HFFc6 (cell line): ENCODE measurements around the gene ARHGEF7. TPM values are rescaled to one million over a fixed set of nuclear protein-coding genes. Genes with fewer than 3 reads are reported as not detected.

Experiments used
- DNase-seq: peaks from one replicate; pipeline ENCODE4 v3.0.0-alpha.2; 2018
- H3K27ac Mint-ChIP-seq: 2 replicates; pipeline ENCODE4 v1.8.0; 2020; ENCODE audit warnings: mild to moderate bottlenecking, mixed read lengths
- H3K27me3 Mint-ChIP-seq: 2 replicates; pipeline ENCODE4 v1.8.0; 2021; ENCODE audit warnings: mild to moderate bottlenecking, moderate library complexity, mixed read lengths; ENCODE audit not compliant: insufficient read depth
- H3K36me3 Mint-ChIP-seq: 2 replicates; pipeline ENCODE4 v1.8.0; 2021; ENCODE audit warnings: low read depth, mixed read lengths
- H3K4me1 Mint-ChIP-seq: 2 replicates; pipeline ENCODE4 v1.8.0; 2020; ENCODE audit warnings: low read depth, mixed read lengths
- H3K4me3 Mint-ChIP-seq: 2 replicates; pipeline ENCODE4 v1.8.0; 2020; ENCODE audit warnings: mild to moderate bottlenecking, moderate library complexity, mixed read lengths
- H3K9me3 Mint-ChIP-seq: 2 replicates; pipeline ENCODE4 v1.8.0; 2020; ENCODE audit warnings: mild to moderate bottlenecking, mixed read lengths
- total RNA-seq, 6 experiments: library from RNA; stranded (reverse); fragmentation: NEBNext Ultra II Directional; extraction: Animal tissue kit (Norgen Biotek cat#: 25700); gene quantifications; 2 replicates in 1 of 6; 3 replicates in 5 of 6; pipeline ENCODE4 v1.2.3, GENCODE V29; 2021
- TF ChIP-seq, protein P1 (sequence below): fragments of 200-600 bp; sonication (generic); IDR thresholded peaks from 2 replicates; pipeline ENCODE4 v1.5.0; 2021; ENCODE audit warnings: antibody characterized with exemption, mild to moderate bottlenecking

ARHGEF7 gene
- total RNA-seq, 6 experiments from 2014 or later = 32.3 to 38.1 (median 35.0) TPM

DNA sequence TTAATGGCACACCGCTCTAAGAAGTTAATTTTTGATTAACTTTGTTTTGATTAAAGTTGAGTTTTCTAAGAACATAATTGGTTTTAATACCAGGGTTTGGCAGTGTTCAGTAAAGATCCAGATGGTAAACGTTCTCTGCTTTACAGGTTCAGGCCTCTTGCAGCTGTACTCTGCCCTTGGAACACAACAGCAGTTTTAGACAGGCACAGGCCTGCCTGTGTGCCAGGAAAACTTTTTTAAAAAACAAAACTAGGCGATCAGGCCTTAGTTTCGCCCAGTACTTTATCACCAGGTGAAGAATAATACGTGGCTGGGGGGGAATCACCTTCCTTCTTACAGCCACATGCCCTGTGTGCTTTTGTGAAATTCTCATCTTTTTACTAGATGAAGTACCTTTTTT is 167.3 kb downstream of the ARHGEF7 start:
- Mint-ChIP-seq H3K4me1 (peaks cover 29% of the 10 kb centered on the region), H3K36me3 (peaks cover 30% of the 10 kb centered on the region), H3K4me3 (no peak overlapping the region), H3K27me3 (no peaks in the 10 kb centered on the region; the same call in 1 of the 2 replicates), H3K9me3 (no peaks in the 10 kb centered on the region), H3K27ac (peak overlapping the region; percentile 91; the same call in 1 of the 2 replicates)
- no peak for DNase-seq
- TF ChIP-seq, protein P1, sequence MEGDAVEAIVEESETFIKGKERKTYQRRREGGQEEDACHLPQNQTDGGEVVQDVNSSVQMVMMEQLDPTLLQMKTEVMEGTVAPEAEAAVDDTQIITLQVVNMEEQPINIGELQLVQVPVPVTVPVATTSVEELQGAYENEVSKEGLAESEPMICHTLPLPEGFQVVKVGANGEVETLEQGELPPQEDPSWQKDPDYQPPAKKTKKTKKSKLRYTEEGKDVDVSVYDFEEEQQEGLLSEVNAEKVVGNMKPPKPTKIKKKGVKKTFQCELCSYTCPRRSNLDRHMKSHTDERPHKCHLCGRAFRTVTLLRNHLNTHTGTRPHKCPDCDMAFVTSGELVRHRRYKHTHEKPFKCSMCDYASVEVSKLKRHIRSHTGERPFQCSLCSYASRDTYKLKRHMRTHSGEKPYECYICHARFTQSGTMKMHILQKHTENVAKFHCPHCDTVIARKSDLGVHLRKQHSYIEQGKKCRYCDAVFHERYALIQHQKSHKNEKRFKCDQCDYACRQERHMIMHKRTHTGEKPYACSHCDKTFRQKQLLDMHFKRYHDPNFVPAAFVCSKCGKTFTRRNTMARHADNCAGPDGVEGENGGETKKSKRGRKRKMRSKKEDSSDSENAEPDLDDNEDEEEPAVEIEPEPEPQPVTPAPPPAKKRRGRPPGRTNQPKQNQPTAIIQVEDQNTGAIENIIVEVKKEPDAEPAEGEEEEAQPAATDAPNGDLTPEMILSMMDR = no peak

DNA sequence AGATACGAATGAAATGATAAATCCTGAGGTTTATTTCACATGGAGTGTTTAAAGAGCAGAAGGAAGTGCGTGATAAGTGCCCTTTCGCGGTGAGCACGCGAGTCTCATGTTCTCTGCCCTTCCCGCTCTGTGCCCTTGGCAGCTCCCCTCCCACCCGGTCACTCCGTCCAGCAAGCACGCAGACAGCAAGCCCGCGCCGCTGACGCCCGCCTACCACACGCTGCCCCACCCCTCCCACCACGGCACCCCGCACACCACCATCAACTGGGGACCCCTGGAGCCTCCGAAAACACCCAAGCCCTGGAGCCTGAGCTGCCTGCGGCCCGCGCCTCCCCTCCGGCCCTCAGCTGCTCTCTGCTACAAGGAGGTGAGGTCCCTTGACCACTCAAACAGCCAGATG is 167.9 kb downstream of the ARHGEF7 start:
- DNase-seq = no peak
- Mint-ChIP-seq H3K9me3 (no peaks in the 10 kb centered on the region), H3K4me1 (peaks cover 29% of the 10 kb centered on the region), H3K4me3 (no peak overlapping the region; the same call in 1 of the 2 replicates), H3K36me3 (peaks cover 26% of the 10 kb centered on the region), H3K27ac (no peak overlapping the region; the same call in 1 of the 2 replicates), H3K27me3 (no peaks in the 10 kb centered on the region; the same call in 1 of the 2 replicates)
- TF ChIP-seq, protein P1 = no peak

DNA sequence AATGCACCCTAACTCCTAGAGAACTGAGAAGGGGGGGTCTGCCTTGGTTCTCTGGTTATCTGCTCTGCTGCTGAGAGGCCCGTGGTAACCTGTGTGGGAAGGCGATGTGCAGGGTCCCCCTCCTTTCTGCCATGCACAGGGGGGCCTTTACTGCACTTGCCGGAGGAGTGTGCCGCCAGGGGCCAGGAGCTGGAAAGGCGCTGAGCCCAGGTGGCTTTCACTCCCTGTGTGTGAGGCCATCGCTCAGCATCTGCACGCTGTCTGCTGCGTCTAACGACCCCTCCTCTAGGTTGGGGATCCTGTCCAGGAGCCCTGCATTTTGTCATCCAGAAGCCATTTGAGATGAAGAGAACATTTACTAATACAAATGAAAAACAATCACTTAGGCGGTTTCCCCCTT is 168.3 kb downstream of the ARHGEF7 start:
- H3K36me3 Mint-ChIP-seq = peaks cover 26% of the 10 kb centered on the region
- no peaks in the 10 kb centered on the region for H3K9me3 Mint-ChIP-seq
- no peak for DNase-seq
- TF ChIP-seq, protein P1 = no peak
- no peak overlapping the region for H3K4me3 Mint-ChIP-seq
- no peaks in the 10 kb centered on the region; the same call in 1 of the 2 replicates for H3K27me3 Mint-ChIP-seq
- H3K4me1 Mint-ChIP-seq = peaks cover 29% of the 10 kb centered on the region
- no peak overlapping the region for H3K27ac Mint-ChIP-seq

DNA sequence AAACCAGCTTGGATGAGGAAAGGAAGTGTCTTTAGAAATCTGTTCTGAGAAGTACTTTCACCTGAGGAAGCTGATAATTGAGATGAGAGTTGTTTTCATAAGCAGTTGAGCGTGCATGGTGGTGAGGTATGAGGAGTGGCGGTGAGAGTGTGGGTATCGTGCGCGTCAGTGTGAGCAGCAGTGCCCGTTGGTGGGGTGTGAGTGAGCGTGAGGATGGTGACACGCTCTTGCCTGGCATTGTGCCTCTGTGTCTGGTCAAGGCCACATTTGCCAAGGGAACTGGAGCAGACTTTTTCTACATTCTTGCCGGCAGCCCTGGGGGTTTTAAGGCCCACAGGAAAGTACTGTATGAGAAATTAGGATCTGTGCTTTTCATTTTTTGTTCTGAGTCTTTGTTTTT is 168.9 kb downstream of the ARHGEF7 start:
- Mint-ChIP-seq H3K4me1 (peaks cover 29% of the 10 kb centered on the region), H3K36me3 (peaks cover 26% of the 10 kb centered on the region)
- no peak for DNase-seq

DNA sequence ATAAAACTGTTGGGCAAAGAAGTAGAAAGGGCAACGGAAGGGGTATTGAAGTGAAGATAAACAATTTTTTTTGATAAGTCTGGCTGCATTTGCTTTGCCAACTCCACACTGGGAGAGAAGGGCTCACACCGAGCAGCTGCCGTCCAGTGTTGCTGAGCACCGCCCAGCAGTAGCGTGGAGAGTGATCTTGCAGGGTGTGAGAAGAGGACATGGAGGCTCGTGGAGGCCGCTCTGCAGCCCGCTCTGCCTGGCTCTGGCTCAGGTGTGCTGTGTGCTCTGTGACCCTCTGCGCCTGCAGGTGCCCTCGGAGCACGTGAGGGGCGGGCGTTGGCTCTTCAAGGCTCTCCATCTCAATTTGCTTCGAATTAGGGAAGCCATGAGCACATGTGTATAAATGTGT is 169.5 kb downstream of the ARHGEF7 start:
- no peaks in the 10 kb centered on the region for H3K9me3 Mint-ChIP-seq
- peaks cover 28% of the 10 kb centered on the region for H3K36me3 Mint-ChIP-seq
- peaks cover 28% of the 10 kb centered on the region for H3K4me1 Mint-ChIP-seq

More for the DNA sequence above, 168.9 kb downstream of the ARHGEF7 start:
- Mint-ChIP-seq H3K27ac (no peak overlapping the region; the same call in 1 of the 2 replicates), H3K27me3 (no peaks in the 10 kb centered on the region; the same call in 1 of the 2 replicates), H3K4me3 (no peak overlapping the region), H3K9me3 (no peaks in the 10 kb centered on the region)
- TF ChIP-seq, protein P1 = no peak

More for the DNA sequence above, 169.5 kb downstream of the ARHGEF7 start:
- H3K27ac Mint-ChIP-seq = no peak overlapping the region
- TF ChIP-seq, protein P1 = no peak
- H3K27me3 Mint-ChIP-seq = no peaks in the 10 kb centered on the region; the same call in 1 of the 2 replicates
- H3K4me3 Mint-ChIP-seq = no peak overlapping the region
- DNase-seq = no peak
